Measurements from ENCODE around the gene CTDSPL.

DNA sequence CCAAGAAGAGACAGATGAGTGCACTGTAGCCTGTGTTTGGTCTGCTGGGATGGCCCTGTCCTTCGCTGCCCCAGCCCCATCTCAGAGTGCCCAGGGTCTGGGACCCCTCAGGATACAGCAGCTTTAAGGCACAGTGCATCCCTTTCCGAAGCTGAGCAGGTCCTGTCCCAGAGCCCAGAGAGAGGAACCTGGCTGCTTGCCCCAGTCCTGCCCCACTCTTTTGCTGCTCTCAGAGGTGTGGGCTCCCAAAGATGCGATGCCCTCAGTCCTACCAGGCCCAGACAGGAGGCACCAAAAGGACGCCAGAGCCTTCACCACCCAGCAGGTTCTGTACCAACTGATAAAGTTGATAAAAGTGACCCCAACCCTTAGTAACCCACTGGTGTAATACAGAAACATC is 159.5 kb downstream of the CTDSPL start:
- no peak for TF ChIP-seq EZH2phosphoT487 (IDR thresholded peaks at IDR 0.05; ENCODE audit: insufficient read depth, low read depth)
- TF ChIP-seq EZH2 (IDR thresholded peaks at IDR 0.05; ENCODE audit: insufficient read depth, poor library complexity, severe bottlenecking), result no peak
